ENCODE data around the gene RBMS3.

RBMS3 gene

GRCh38 chr3:29940759-29941323, 660.0 kb downstream of the RBMS3 start:
- DNase-seq (ENCODE audit: low read depth), result no peak

GRCh38 chr3:29942297-29942696, 661.4 kb downstream of the RBMS3 start:
- DNase-seq (ENCODE audit: low read depth), result no peak

- DNase-seq (ENCODE audit: low read depth), result no peak
Observed at GRCh38 chr3:29949131-29949530, 668.3 kb downstream of the RBMS3 start.

GRCh38 chr3:29949940-29950616, 669.2 kb downstream of the RBMS3 start:
- no peak for DNase-seq (ENCODE audit: low read depth)

GRCh38 chr3:29952431-29952830, 671.6 kb downstream of the RBMS3 start:
- DNase-seq (ENCODE audit: low read depth), result no peak

- no peak for DNase-seq (ENCODE audit: low read depth)
Observed at GRCh38 chr3:29955413-29955812, 674.5 kb downstream of the RBMS3 start.

- no peak for DNase-seq (ENCODE audit: low read depth)
Observed at GRCh38 chr3:29958816-29959215, 677.9 kb downstream of the RBMS3 start.

- no peak for DNase-seq (ENCODE audit: low read depth)
Observed at GRCh38 chr3:29971895-29972294, 691.0 kb downstream of the RBMS3 start.

- no peak for DNase-seq (ENCODE audit: low read depth)
Observed at GRCh38 chr3:29972320-29972993, 691.6 kb downstream of the RBMS3 start.

GRCh38 chr3:29973763-29974162, 692.9 kb downstream of the RBMS3 start:
- no peak for DNase-seq (ENCODE audit: low read depth)

GRCh38 chr3:29976871-29977270, 696.0 kb downstream of the RBMS3 start:
- no peak for DNase-seq (ENCODE audit: low read depth)

- DNase-seq (ENCODE audit: low read depth), result no peak
Observed at GRCh38 chr3:29977360-29977759, 696.5 kb downstream of the RBMS3 start.

- DNase-seq (ENCODE audit: low read depth), result no peak
Observed at GRCh38 chr3:29978036-29978435, 697.2 kb downstream of the RBMS3 start.

- DNase-seq (ENCODE audit: low read depth), result no peak
Observed at GRCh38 chr3:29991198-29991597, 710.3 kb downstream of the RBMS3 start.

GRCh38 chr3:30002797-30003196, 721.9 kb downstream of the RBMS3 start:
- DNase-seq (ENCODE audit: low read depth), result no peak

- no peak for DNase-seq (ENCODE audit: low read depth)
Observed at GRCh38 chr3:30003741-30004140, 722.9 kb downstream of the RBMS3 start.

GRCh38 chr3:30004481-30004880, 723.6 kb downstream of the RBMS3 start:
- no peak for DNase-seq (ENCODE audit: low read depth)

GRCh38 chr3:30006111-30006510, 725.2 kb downstream of the RBMS3 start:
- no peak for DNase-seq (ENCODE audit: low read depth)

- no peak for DNase-seq (ENCODE audit: low read depth)
Observed at GRCh38 chr3:30007668-30008067, 726.8 kb downstream of the RBMS3 start.

- DNase-seq (ENCODE audit: low read depth), result no peak
Observed at GRCh38 chr3:30011237-30011803, 730.4 kb downstream of the RBMS3 start.

GRCh38 chr3:30012941-30013543, 732.2 kb downstream of the RBMS3 start:
- DNase-seq (ENCODE audit: low read depth), result peak; percentile 11

GRCh38 chr3:30017901-30018300, 737.0 kb downstream of the RBMS3 start:
- DNase-seq (ENCODE audit: low read depth), result no peak

GRCh38 chr3:30020380-30020779, 739.5 kb downstream of the RBMS3 start:
- DNase-seq (ENCODE audit: low read depth), result no peak

Data from T follicular helper cell (primary cell).